Neural crest cell (in vitro differentiated cells): ENCODE data around the gene ZFAND3. TPM values are rescaled to one million over a fixed set of nuclear protein-coding genes. Genes with fewer than 3 reads are reported as not detected.

Source experiments
- DNase-seq: peaks from one replicate; pipeline ENCODE4 v3.0.0; 2021; ENCODE audit warnings: low read depth, mixed read lengths, low spot score
- H3K27ac Mint-ChIP-seq: one replicate; pipeline ENCODE4 v1.8.0; 2021; ENCODE audit warnings: mild to moderate bottlenecking, mixed read lengths; ENCODE audit not compliant: unreplicated experiment
- H3K27me3 Mint-ChIP-seq: 2 replicates; pipeline ENCODE4 v1.8.0; 2021; ENCODE audit warnings: low read depth, mild to moderate bottlenecking, mixed read lengths
- H3K36me3 Mint-ChIP-seq: 2 replicates; pipeline ENCODE4 v1.8.0; 2021; ENCODE audit warnings: low read depth, mild to moderate bottlenecking, mixed read lengths
- H3K4me1 Mint-ChIP-seq: 2 replicates; pipeline ENCODE4 v1.8.0; 2021; ENCODE audit warnings: mixed read lengths
- H3K4me3 Mint-ChIP-seq: one replicate; pipeline ENCODE4 v1.8.0; 2021; ENCODE audit warnings: mild to moderate bottlenecking, mixed read lengths
- H3K9me3 Mint-ChIP-seq: 2 replicates; pipeline ENCODE4 v1.8.0; 2021; ENCODE audit warnings: mixed read lengths
- total RNA-seq: library from RNA; stranded (reverse); gene quantifications from 2 replicates; pipeline ENCODE4 v1.2.1, GENCODE V29; 2021
- TF ChIP-seq, protein P1 (sequence below): fragments of 200-600 bp; sonication (generic); conservative IDR thresholded peaks from 2 replicates; pipeline ENCODE4 v1.5.0; 2021; ENCODE audit warnings: antibody characterized with exemption, mild to moderate bottlenecking

The ZFAND3 gene
- total RNA-seq, 1 donor from 2014 or later = 65.9 TPM

DNA sequence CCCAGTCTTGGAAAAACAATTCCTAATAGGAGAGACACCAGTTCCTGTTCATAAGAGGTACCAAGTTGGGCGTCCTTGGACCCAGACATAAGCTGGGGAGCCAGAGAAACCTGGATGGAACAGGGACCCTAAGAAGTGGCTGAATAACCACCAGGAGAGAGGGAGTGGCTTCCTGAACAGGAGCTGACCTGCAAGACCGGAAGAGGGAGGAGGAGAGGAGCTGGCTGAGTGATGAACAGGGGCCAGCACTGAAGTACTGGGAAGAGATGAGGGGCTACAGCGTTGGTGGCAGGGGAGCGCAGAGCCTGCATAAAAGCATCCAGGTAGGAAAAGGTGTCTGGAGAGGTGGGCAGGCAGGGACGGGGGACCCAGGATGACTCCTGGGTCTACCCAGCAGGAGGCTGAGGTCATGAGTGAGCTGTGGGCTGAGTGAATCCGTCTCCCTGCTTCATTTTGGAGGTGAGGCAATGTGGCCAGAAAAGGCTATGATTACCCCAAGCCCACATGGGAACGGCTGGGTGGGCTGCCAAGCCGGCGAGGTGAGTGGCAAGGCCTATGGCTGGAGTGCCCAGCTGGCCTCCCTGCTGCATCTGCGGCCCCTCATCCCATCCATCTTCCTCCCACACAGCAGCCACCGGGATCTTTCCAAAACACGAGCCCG is 34.4 kb upstream of the ZFAND3 start:
- TF ChIP-seq, protein P1, sequence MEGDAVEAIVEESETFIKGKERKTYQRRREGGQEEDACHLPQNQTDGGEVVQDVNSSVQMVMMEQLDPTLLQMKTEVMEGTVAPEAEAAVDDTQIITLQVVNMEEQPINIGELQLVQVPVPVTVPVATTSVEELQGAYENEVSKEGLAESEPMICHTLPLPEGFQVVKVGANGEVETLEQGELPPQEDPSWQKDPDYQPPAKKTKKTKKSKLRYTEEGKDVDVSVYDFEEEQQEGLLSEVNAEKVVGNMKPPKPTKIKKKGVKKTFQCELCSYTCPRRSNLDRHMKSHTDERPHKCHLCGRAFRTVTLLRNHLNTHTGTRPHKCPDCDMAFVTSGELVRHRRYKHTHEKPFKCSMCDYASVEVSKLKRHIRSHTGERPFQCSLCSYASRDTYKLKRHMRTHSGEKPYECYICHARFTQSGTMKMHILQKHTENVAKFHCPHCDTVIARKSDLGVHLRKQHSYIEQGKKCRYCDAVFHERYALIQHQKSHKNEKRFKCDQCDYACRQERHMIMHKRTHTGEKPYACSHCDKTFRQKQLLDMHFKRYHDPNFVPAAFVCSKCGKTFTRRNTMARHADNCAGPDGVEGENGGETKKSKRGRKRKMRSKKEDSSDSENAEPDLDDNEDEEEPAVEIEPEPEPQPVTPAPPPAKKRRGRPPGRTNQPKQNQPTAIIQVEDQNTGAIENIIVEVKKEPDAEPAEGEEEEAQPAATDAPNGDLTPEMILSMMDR = no peak
- no peak for DNase-seq
- Mint-ChIP-seq H3K36me3 (no peaks in the 10 kb centered on the region), H3K27ac (no peak overlapping the region), H3K4me1 (peaks cover 38% of the 10 kb centered on the region), H3K9me3 (no peaks in the 10 kb centered on the region), H3K4me3 (peak overlapping the region; percentile 20), H3K27me3 (peaks cover 3% of the 10 kb centered on the region)

DNA sequence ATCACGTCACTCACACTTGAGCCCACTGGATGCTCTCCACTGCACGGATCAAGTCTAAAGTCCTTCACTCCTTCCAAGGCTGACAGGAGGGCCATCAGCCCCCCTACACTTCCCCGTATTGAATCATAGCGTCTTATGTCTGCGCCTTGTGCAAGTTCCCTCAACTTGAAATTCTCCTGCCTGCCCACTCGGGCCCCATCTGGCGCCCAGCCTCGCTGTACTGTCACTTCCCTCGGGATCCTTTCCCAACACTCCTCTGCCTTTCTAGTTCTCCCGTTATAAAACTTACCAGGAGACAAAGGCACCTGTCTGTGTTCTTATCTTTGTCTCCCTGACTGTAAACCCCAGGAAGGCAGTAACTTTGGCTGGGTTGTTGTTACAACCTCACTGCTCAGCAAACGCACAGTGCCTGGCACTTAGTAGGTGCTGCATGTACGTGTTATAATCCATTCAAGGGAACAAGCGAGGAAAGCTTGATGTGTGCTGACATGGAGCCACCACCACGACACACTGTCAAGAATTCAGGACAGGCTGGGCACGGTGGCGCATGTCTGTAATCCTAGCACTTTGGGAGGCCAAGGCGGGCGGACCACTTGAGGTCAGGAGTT is 33.8 kb upstream of the ZFAND3 start:
- H3K4me1 Mint-ChIP-seq = peaks cover 36% of the 10 kb centered on the region
- TF ChIP-seq, protein P1 = no peak
- no peaks in the 10 kb centered on the region for H3K36me3 Mint-ChIP-seq
- no peak for DNase-seq
- H3K27me3 Mint-ChIP-seq = peaks cover 3% of the 10 kb centered on the region
- no peaks in the 10 kb centered on the region for H3K9me3 Mint-ChIP-seq
- H3K4me3 Mint-ChIP-seq = peak overlapping the region; percentile 8
- no peak overlapping the region for H3K27ac Mint-ChIP-seq

DNA sequence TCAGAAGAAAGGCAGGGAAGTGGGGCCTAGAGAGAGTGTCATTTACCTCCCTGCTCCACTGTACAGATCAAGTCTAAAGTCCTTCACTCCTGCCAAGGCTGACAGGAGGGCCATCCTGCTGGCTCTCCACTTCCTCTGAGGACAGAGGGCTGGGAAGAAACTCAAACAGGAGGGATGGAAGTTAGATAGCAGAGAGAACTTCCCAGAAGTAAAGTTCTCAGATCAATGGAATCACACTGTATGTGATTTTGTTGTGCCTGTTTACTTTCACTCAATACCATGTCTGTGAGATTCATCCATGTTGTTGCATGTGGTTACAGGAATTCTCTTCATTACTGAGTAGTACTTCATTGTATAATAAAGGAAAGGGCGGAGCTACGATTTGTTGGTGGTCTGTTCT is 32.3 kb upstream of the ZFAND3 start:
- Mint-ChIP-seq H3K27me3 (peaks cover 3% of the 10 kb centered on the region), H3K4me3 (no peak overlapping the region), H3K9me3 (no peaks in the 10 kb centered on the region), H3K4me1 (peaks cover 48% of the 10 kb centered on the region), H3K27ac (no peak overlapping the region), H3K36me3 (no peaks in the 10 kb centered on the region)
- no peak for DNase-seq
- TF ChIP-seq, protein P1 = no peak

DNA sequence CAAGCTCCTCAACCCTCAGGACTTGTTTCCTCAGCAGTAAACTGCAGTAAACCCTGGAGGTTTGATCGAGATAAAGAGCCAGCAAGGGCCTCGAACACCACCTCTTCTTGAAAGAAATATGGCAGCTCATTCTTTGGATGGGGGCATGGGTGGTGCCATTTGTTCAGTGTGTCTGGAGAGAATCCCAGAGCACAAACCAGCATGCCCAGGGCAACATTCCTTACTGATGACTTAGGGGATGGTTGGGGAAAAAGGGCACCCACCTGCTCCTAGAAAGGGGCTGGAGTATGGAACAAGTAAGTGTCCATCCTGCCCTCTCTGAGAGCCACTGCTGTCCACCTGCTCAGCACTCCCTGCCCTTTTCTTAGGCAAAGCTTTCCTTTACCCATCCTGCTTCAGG is 31.3 kb upstream of the ZFAND3 start:
- no peak for DNase-seq
- Mint-ChIP-seq H3K27ac (no peak overlapping the region), H3K27me3 (peaks cover 3% of the 10 kb centered on the region), H3K4me1 (peaks cover 41% of the 10 kb centered on the region), H3K36me3 (no peaks in the 10 kb centered on the region), H3K4me3 (no peak overlapping the region), H3K9me3 (no peaks in the 10 kb centered on the region)
- TF ChIP-seq, protein P1 = no peak

DNA sequence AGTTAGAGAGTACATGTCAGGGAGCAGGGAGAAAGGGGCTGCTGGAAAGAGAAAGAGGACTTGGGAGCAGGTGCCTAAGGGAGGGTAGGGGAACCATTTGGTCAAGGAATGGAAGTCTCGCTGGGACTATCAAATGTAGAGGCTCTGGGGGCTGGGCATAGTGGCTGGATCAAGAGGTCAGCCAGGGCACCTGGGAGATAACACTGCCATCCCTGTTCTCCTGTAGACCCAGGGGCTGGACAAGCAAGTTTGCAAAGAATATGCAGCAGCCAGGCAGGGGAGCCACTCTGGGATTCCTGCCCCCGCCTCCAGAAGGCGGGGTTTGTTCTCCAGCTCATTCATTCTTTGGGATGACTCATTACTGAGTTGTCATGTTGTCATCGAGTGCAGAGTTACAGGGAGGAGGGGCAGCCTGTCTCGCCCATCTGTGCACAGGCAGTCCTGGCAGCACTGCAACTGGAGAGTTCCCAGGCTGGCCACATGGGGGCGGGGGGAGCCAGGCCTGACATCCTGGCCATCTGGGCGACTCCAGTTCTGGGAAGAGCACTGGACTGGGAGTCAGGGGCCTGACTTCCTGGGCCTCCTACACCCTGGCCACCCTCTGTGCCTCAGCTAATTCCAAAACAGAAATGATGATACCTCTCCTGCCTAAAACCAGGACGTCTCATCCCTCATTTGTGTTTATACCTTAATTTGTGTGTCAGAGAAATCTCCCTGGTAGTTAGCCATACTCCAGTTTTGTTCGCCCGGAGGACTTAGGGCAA is 28.2 kb upstream of the ZFAND3 start:
- TF ChIP-seq, protein P1 = peak; percentile 96
- H3K9me3 Mint-ChIP-seq = no peaks in the 10 kb centered on the region
- H3K4me1 Mint-ChIP-seq = peaks cover 16% of the 10 kb centered on the region
- no peaks in the 10 kb centered on the region for H3K27me3 Mint-ChIP-seq
- H3K4me3 Mint-ChIP-seq = peak overlapping the region; percentile 64
- H3K27ac Mint-ChIP-seq = peak overlapping the region; percentile 76
- H3K36me3 Mint-ChIP-seq = no peaks in the 10 kb centered on the region
- DNase-seq = peak; percentile 82
